HG03280 (cell line): ENCODE data around the gene LRP2.

Source experiments
- ATAC-seq: cut with Tn5 transposase; IDR thresholded peaks from one replicate; pipeline ENCODE4 v1.9.1; 2021; ENCODE audit warnings: mild to moderate bottlenecking, moderate library complexity; ENCODE audit not compliant: unreplicated experiment

Gene LRP2

DNA sequence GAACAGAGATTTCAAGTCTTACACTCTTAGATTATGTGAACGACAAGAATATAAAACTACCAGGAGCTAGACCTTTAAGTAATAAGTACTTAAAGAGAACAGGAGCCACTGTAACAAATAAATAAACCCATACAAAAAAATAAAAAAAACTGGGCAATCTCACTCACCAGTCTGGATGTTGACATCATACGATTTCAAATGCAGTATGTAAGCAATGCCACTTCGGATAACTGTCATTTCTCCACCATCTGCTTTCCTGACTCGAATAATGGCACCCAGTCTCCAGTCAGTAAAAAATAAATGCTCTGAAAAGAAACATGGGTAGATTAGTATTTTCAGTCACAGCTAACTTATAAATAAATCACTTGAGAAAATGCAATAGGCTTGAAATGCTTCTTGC, 115.1 kb downstream of the LRP2 start:
- ATAC-seq = no peak

DNA sequence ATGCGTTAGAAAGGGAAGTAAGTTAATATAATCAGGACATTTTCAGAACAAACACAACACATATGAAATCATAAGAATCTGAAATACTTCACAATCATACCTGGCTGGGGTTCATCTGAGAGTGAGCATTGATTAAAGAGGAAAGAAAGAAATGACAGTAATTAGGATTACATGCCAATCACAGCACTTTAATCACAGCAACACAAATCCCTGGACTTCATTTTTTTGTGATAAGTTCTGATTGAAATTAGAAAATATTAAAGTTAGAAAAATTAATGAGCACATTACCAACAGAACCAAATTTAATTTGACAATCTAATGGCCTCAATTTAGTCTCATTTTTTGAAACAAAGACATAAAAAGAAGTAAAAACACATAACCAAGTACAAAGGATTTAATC, 121.9 kb downstream of the LRP2 start:
- ATAC-seq = no peak

DNA sequence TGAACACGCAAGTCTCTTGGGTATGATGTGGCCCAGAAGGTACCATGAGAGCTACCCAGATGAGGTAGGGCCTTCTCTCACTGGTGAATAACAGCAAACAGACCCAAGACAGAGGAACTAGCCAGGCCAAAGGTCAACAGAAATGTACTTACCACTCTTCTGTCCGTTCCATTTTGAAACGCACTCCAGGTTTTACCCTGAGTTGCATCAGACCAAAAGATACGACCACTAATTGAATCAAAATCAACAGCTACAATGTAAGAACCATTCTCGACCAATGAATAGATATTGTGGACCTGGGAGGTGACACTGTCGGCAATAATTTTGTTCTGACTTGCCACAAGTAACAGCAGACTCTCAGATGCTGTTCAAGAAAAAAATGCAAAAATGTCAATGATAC, 124.4 kb downstream of the LRP2 start:
- no peak for ATAC-seq

DNA sequence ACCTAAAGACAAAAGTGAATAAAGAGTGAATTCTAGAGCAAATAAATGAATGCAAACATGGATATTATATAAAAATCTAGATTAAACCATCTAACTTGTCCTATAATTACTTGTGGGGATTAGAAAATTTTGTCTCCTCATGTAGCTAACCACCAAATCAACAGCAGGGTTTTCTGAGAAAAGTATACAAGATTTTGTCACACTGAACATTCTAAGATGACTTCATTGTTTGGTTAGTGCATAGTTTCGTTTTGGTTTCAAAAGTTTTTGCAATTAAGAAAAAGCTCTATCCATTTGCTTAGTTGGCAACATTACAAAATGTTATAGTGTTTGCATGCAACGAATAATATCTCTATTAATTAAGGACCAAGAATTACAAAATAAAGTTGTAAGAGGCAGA, 125.0 kb downstream of the LRP2 start:
- no peak for ATAC-seq

DNA sequence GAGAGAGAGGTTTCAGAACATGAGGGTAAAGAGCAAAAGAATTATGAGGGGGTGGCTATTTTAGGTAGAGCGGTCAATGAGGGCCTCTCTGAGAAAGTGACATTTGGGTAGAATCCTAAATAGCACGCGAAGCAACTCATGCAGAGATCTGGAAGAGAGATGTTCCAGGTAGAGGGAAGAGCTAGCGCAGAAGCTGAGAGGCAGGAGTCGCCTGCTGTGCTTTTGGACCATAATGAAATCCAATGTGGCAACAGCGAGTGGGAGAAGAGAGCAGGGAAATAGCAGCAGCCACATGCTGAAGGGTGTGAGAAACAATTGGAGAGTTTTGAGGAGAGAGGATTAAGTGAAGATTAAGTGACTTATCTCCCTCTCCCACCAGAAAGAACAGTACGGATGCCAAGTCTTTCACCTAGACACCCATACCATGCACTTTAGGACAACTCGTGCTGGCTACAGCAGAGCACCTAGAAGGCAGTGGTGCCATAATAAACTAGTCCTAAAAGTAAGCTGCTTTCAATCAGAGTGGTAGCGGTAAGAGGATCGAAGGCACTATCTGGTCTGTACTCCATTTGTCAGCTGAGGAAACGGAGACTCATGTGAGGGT, 129.7 kb downstream of the LRP2 start:
- ATAC-seq = no peak

DNA sequence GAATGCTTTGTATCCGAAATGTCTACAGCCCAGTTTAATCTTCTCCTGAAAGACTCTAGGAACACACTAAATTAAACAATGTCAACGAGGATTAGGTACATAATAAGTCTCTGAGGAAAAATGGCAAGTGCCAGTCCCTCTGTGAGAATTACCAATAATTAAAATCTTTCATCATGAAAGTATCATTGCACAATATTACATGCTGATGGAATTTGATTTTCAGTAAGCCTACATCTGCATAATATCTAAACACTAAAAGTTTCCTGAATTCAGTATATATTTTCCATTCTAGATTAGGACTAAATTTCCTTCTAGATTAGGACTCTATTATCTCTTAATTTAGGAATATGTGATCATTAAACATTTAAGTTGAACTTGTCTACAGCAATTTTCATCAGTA, 132.1 kb downstream of the LRP2 start:
- no peak for ATAC-seq

DNA sequence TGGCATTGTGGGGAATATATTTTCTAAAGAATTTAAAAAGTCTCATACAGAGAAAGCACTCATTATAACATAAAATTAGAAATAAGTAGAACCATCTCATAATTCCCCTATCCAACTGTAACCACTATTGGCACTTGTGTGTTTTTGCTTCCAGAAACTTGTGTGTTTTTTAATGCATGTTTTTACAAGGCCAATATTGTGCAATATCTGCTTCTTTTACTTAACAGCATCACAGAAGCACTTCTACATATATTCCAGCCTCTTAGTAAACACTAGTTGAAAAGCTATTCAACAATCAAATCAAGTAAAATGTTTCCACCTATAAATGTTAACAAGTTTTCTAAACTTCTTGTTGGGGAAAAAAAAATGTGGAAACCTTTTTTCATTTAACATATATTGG, 132.7 kb downstream of the LRP2 start:
- no peak for ATAC-seq

DNA sequence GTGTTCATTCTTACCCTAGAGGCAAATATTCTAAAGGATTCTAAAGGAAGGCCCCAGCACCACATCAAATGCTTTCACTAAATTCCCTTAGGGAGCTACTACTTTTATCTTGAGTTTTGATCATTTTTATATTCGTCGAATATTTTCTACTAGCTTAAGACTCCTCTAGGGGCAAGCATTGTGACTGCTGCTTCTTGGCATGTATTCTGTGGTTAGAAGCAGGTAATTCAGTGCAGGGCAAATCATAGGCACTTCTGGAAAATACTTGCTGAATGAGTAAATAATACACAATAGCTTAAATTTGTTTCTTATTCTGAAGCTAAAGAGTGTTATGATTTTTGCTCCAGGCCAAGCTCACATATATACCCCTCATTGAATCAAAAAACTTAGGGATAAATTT, 136.4 kb downstream of the LRP2 start:
- ATAC-seq = no peak

DNA sequence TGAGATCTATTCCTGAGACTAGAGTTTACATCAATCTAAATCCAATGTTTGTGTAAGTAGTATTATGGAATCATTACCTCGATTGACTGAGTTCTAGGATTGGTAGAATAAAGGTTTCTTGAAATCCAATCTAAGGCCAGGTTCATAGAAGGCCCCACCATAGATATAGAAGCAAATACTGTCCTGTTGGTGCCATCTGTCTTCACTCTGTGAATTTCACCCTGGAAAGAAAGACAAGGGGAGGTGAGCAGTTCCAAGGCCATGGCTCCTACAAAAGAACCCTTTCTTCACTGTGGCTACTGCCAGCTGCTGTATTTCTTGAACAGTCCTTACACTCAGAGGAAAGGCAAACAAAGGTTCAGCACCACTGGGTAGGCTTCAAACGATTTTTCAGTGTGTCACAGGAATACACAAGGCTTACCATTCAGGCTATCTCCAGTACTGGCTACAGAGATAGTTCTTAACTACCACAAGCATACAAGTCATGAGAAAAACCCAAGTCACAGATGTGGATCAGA, 137.0 kb downstream of the LRP2 start:
- ATAC-seq = no peak

DNA sequence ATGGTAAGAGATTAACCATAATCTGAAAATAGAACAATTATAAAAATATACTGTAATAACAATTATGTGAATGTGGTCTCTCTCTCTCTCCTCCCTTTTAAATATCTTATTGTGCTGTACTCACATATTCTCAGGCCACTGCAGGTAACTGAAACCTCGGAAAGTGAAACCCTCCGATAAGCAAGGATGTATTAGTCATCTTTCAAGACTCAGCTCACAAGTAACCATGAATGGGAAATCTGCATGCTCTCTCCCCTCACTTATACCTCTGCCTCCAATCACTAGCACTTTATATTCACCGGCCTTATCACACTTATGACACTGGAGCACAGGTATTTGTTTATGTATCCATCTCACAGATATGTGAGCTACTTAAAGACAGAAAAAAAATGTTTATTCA, 139.7 kb downstream of the LRP2 start:
- ATAC-seq = peak; percentile 64

DNA sequence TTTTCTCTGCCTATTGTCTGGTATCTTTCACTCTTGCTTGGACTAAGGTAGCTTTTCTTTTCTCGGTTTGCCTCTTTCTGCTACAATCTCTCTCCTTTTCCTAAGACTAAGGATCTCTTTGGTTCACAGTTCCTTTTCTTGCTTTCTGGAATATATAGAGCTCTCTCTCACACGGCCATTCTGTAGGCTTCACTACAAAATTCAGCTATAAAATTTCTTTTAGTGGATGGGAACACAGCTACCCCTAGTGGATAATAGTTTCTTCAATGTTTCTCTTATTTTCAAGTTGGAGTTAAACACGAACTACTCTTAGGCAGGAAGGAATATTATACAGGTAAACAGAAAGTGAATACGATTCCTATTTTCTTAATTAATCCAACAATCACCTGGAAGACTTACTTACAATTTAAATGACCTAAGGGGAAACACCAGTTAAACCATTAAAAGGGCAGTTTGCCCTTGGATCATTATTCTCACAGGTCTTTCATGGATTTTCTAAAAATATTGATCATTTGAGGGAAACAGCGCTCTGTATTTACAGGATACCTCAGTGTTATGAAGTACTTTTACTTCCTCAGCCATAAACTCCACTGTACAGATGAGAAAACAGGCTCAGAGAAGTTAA, 140.5 kb downstream of the LRP2 start:
- ATAC-seq = no peak

DNA sequence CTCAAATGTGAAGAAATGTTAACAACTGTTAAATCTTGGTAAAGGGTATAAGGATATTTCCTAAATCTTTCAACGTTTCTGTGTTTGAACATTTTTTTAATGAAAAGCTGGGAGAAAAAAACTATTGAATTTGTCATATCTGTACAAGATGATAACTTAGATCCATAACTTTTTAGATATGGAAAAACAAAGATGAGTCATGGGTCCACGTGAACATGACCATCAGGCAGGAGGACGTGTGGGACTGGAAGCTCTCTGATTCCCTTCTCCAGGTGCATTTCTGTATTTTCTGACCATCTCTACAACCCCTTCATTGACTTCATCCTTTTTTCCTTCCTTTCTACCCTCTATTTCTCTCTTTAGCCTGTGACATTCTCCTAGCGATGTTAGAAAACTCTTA, 151.4 kb downstream of the LRP2 start:
- ATAC-seq = no peak

DNA sequence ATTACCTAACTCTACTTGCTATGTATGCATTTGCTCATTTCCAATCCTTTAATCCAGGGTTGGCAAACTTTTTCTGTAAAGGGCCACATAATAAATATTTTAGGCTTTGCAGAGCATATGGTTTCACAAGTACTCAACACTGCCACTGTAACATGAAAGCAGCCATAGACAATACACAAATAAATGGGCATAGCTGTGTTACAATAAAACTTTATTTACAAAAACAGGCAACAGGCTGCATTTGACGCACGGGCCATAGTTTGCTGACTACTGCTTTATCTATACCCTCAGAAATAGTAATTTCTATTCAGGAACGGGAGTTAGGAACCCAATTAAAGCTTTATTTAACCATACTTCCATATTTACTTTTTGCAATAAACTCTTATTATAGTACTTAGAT, 154.3 kb downstream of the LRP2 start:
- no peak for ATAC-seq

DNA sequence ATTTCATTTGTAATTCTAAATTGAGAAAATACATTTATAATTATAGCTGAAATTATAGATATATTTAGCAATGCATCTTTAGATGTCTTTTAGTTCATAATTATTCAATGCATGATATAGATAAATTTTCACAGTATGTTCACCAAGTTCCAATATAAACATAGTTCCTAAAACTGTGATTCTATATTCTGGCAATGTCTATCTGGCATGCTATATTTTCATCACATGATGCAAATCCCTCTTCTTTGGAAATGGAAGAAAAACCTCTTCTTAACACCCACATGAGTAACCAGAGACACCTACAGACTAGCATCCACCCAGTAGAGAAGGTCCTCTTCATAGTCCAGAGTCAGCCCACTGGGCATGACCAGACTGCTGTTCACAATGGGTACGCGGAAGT, 157.2 kb downstream of the LRP2 start:
- no peak for ATAC-seq

DNA sequence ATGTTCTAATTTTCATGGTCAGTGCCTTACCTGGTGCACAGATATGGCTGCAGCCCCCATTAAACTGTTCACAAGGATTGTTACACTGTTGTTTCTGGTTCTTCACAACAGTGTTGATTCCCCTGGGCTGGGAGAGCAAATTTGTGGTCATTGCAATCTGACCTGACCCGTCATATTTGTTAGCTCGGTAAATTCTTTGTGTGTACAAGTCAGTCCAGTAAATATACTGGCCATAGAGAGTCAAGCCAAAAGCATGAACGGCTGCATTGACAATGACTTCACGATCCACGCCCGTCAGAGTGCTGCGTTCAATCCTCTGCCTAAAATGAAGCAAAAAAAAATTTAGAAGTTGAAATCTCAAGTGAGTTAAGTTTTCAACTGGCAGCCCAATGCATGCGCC, 158.4 kb downstream of the LRP2 start:
- ATAC-seq = no peak

DNA sequence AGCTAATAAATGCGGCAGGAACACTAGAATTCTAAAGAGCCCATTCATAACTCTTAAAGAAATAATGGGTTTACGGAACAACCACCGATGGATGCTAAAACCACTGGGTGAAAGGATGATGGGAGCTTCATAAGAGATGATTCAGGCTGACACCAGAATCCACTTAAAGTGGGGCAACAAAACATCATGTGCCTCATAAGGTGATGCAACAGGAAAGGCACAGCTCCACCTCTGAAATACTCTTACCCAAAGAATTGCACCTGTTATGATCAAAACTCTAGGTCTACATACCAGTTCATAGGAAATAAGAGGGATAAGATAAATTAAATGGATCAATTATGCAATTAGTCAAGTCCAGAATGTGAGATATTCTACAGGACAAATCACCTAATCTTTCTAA, 161.6 kb downstream of the LRP2 start:
- no peak for ATAC-seq

DNA sequence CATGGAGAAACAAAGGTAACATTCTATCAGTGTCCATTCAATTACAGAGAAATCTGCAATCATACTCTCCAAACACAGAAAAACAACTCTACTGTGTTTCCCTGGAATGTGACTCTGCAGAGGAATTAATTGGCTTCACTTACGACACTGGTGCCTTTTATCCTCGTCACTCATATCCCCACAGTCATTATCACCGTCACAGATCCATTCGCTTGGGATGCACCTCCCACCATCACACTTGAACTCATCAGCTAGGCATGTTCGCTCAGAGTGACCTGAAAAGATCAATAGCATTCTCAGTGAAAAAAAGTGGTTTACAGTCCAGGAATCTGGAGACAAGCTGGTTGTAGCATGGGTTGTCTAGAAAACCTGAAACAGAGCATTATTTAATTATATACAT, 168.7 kb downstream of the LRP2 start:
- ATAC-seq = no peak

DNA sequence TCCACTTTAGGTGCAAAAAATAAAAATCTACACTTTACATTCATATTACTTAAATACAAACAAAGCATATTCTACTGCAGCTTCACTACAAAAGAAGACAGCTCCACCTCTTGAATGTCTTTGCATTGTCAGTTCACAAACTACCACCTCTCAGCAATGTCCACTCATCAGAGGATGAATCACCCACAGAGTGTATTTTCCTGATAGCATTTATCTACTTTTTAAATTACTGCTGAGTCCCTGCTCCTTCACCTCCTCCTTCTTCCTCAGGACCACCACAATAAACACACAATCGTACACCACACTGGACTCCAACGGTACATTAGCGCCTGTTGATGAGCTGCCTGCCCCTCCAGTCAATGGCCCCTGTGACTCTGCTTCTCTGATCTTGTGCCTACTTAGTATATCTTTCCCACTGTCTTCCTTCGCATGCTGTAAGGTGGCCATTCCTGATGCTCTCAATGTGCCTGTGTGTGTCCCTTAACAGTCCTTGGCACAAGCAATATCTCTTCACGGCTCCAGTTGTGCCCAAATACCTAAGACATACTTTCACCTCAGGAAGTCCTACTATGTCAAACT, 172.0 kb downstream of the LRP2 start:
- ATAC-seq = no peak

DNA sequence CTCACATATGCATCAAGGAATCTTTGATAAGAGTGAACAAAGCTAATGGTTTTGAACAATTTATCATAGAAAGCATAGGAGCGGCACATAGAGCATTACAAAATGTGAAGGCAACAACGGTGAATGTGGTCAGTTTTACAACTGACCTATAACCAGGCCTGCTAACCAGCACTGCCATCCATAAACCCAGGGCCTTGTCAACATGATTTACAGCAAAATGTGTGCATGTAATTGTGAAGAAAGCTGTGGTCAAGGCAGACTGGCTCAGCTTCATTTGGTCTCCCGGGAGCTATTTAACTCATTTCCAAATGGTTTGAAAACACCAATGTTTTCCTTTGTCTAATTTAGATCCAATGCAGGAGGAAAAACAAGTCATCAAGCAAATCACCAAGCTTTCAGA, 173.2 kb downstream of the LRP2 start:
- no peak for ATAC-seq

DNA sequence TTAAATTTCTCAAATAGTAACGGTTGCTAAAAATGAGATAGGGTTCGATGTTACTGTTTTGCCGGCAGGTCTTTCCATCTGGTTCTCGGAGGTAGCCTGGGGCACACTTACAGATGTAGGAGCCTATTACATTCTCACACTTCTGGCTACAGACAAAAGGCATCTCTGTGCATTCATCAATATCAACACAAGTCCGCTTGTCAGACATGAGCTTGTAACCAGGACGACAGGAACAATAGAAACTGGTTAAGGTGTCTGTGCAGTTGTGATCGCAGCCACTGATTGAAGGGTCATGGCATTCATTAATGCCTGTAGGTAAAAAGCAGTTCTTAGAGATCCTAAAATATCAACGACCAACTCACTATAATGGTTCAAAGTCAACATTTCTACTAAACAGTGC, 176.6 kb downstream of the LRP2 start:
- no peak for ATAC-seq

DNA sequence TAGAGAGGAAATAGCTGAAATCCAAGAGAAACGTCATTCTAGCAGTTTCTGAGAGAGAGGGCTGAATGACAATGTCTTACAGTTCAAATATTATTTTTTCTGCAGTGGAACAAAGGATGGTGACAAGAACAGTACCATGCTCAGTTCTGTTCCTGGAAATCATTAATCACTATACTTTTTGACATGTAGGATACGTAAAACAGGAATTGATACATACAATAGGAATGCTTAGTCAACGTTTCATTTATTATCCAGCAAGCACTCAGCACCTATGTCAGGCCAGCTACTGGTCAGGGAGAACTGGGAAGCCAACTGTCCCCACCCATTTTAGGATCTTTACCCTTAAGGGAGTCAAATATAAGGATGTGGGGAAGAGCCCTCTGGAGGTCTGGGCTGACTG, 178.3 kb downstream of the LRP2 start:
- no peak for ATAC-seq

DNA sequence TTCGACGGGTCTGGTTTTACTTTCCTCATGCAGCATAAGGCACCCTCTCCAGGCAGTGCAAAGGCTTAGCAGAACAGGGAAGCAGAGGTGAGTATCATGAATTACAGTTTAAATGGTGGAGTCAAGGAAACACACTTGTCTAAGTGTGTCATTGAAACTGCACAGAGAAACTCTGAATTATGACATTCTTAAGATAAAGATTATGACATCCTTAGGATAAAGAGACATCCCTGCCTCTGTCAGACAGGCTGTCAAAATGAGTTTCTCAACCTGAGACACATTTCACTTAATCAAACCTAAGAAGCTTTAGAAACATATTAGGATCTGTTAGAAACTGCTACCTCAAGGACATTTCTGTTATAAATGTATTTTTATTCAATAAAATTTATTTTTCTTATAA, 179.8 kb downstream of the LRP2 start:
- ATAC-seq = no peak
